Stimulated activated CD8-positive, alpha-beta memory T cell treated with anti-CD3 and anti-CD28 coated beads, Interleukin-15, amount 100 ng/mL, for 48 hours (primary cell): ENCODE data around the gene KIF1B.
"Not testable (repeated sequence)": the region's sequence is repeated elsewhere in the genome, so short reads cannot be mapped to it uniquely, and the experiment has no call there.

Experiments used
- DNase-seq, 2 donors: peaks; one replicate each; pipeline ENCODE4 v3.0.0-alpha.2; 2020; ENCODE audit warnings: low read depth in 2 of 2

Gene KIF1B

DNA sequence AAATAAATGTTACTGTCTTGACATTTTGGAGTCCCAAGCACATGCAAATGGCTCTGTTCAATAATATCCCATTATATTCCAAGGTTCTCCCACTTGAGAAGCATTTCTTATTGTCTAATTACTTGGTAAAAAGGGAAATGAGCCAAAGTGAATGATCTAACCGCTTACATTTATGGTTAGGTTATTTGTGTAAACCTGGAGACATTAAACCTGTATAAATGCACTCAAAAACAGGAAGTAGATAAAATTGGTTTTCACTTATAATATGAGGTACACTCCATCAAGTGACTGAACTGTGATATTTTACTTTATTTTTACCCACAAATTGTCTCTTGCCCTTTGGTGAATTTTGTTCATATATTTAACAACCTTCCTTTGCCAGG is 26.8 kb downstream of the KIF1B start:
- DNase-seq, result no peak

DNA sequence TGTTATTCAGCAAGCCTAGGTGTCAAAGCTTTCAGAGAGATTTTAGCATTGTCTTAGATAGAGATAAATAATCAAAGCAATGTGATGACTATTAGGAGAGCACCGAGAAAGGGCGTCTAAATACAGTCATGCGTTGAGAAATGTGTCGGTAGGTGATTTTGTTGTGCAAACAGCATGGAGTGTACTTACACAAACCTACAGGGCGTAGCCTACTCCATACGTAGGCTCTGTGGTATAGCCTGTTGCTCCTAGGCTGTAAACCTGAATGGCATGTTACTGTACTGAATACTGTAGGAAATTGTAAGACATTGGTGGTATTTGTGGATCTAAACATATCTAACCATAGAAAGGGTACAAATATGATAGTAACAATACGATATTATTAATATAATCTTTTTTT is 31.8 kb downstream of the KIF1B start:
- DNase-seq, result no peak

DNA sequence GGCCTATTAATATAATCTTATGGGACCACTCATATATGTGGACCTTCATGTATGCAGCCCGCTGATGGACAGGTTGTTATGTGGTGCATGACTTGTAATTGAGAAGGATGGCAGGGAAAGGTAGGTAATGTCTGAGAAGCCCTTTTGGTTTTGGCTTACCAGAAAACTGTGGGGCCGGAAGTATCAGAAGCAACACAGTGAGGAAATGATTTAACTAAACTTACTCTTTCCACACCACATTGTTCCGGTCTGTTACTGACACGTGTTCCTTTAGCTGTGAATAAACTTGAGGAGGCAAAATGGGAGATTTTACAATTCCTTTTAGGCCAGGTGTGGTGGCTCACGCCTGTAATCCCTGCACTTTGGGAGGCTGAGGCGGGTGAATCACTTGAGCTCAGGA is 32.4 kb downstream of the KIF1B start:
- DNase-seq, result no peak

DNA sequence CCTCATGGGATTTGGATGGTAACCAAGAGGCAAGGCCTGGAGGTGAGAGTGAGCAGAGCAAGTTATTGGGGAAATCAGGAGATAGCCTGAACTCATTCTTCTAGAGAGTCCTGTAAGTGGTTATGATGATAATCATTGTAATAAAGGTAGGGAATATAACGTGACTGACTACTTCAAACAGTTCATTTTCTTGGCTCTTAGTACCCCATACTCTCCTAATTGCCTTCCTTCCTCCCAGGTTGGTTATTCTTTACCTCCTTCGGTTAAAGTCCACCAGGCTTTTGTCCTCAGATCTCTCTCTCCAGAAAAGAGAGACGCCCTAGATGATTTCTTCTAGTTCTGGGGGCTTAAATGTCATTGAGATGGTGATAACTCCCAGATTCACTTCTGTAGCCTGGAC is 35.3 kb downstream of the KIF1B start:
- DNase-seq, result no peak

DNA sequence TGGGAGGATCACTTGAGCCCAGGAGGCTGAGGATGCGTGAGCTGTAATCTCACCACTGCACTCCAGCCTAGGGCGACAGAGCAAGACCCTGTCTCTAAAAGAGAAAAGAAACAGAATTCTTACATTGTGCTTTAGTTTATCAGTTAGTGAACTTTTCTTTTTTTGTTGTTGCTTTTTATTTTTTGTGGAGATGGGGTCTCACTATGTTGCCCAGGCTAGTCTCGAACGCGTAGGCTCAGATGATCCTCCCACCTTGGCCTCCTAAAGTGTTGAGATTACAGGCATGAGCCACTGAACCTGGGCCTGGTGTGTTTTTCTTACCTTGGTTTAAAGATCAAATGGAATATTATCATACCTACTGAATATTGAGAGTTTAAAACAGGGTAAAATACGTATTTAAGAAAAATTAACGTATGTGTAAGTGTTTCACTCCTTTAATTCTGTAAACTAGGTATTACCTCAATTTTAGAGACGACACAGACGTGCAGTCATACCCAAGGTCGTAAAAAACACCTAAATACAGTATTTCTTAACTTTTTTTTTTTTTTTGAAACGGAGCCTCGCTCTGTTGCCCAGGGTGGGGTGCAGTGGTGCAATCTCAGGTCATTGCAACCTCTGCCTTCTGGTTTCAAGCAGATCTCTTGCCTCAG is 39.6 kb downstream of the KIF1B start:
- no peak for DNase-seq

DNA sequence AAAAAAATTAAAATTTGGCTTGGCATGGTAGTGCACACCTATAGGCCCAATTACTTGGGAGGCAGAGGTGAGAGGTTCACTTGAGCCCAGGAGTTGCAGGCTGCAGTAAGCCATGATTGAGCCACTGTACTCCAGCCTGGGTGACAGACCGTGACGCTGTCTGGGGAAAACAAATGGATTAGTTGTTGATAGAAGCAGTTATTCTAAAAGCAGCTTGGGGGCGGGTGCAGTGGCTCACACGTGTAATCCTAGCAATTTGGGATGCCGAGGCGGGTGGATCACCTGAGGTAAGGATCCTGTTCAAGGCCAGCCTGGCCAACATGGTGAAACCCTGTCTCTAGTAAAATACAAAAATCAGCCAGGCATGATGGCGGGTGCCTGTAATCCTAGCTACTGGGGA is 40.3 kb downstream of the KIF1B start:
- no peak for DNase-seq

DNA sequence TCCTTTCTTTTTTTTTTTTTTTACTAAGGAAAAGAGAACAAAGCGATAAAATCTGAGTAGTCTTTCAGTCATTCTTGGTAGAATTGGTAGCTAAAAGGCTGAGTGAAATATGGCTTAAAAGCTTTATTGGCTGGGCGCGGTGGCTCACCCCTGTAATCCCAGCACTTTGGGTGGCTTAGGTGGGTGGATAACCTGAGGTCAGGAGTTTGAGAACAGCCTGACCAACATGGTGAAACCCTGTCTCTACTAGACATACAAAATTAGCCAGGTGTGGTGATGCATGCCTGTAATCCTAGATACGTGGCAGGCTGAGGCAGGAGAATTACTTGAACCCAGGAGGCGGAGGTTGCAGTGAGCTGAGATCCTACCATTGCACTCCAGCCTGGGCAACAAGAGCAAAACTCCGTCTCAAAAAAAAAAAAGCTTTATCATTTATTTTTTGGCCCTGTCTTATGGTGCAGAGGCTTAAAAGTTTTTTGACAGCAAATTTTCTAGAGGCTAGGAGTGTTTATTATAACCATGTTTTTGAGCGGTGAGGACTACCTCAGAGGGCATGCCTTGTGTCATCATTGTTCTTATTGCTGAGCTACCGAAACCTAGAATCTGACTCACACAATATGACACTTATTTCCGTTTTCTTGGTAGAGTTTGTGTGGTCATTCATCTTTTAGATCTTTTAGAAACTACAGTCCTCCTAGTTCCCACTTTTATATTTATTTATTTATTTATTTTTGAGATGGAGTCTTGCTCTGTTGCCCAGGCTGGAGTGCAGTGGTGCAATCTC is 41.1 kb downstream of the KIF1B start:
- DNase-seq, result not testable (repeated sequence)

DNA sequence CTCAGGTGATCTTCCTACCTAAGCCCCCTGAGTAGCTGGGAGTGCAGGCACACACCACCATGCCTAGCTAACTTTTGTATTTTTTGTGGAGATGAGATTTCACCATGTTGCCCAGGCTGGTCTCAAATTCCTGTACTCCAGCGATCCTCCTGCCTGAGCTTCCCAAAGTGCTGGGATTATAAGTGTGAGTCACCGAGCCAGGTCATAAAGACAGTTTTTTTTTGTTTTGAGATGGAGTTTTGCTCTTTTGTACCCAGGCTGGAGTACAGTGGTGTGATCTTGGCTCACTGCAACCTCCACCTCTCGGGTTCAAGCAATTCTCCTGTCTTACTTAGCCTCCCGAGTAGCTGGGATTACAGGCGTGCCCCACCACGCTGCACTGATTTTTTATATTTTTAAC is 42.1 kb downstream of the KIF1B start:
- DNase-seq, result no peak

DNA sequence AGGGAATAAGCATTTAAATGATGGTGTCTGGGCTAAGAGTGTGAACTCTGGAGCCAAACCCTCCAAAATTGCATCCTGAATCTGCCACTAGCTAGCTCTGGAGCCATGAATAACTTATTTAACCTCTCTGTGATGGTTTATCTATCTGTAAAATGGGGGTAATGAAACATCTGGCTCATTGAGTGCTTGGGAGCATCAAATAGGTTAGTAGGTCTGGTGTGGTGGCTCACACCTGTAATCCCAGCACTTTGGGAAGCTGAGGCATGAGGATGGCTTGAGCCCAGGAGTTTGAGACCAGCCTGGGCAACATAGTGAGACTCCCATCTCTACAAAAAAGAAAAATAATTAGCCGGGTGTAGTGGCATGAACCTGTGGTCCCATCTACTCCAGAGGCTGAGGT is 42.8 kb downstream of the KIF1B start:
- no peak for DNase-seq

DNA sequence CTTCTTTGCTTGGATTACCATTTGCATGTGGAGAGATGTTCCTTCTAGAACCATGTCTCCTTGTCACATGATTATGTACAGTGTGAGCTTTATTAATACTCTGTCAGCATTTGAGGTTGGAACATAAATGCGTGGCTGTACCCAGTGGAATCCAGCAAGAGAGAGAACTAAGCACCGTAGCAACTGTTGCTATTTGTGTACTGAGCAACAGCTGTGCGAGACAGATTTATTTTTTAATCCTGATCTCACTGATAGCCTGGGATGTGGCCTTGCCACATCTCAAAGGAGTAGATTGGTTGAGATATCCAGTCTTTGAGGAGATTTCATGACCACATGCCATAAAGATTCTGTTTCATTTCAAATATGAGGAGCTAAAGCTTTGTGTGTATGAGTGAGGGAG is 43.4 kb downstream of the KIF1B start:
- DNase-seq, result no peak

DNA sequence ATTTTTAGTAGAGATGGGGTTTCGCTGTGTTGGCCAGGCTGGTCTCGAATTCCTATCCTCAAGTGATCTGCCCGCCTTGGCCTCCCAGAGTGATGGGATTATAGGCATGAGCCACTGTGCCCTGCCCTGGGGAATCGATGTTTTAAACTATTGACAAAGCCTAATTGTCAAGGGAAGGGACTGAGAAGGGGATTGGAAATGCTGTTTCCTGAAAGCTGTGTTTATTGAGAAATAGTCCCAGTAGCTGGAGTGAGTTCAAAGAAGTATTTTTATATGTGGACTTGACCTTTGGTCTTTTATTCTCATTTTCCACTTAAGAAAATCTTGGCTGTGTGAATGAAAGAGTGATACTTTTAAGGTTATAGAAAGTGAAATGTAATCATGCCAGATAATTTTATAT is 47.5 kb downstream of the KIF1B start:
- DNase-seq, result no peak

DNA sequence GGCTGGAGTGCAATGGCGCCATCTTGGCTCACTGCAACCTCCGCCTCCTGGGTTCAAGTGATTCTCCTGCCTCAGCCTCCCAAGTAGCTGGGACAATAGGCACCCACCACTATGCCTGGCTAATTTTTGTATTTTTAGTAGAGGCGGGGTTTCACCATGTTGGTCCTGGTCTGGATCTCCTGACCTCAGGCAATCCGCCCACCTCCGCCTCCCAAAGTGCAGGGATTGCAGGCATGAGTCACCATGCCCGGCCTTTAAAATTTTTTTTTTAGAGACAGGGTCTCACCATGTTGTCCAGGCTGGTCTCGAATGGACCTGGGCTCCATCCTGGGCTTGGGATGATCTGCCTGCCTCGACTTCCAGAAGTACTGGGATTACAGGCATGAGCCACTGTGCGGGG is 49.2 kb downstream of the KIF1B start:
- not testable (repeated sequence) for DNase-seq

DNA sequence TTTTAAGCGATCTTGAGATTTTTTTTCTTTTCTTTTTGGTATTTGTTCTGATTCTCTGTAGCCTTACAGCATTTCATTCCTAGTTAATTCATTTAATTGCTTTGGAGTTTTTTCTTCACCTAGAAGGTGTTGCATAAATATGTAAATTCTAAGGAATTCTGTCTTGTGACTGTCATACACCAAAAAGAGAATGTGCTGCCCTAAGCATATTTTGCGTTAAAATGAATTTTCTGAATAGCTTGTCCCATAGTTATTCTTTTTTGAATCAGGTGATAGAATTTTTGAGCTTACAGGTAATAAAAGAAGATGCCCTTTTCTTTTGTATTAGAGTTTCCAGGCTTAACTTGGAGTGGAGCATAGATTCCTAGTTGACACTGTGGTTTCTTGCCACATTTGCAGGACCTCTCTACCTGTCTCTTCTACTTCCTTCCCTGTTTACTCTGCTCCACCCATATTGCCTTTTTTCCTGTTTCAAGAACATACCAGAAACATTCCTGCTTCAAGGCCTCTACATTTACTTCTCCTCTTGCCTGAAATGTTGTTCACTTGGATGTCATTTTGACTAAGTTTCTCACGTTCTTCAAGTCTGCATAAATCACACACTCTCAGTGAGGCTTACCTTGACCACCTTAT is 53.2 kb downstream of the KIF1B start:
- DNase-seq, result no peak

DNA sequence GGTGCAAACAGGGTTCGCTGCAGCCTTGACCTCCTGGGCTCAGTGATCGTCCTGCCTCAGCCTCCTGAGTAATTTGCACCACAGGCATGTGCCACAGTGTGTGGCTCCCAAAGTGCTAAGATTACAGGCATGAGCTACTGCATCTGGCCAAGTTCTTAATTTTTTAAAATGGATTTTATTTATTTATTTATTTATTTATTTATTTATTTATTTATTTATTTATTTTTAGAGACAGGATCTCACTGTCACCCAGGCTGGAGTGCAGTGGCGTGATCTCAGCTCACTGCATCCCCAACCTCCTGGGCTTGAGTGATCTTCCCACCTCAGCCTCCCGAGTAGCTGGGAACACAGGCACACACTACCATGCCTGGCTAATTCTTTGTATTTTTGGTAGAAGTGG is 54.7 kb downstream of the KIF1B start:
- no peak for DNase-seq

DNA sequence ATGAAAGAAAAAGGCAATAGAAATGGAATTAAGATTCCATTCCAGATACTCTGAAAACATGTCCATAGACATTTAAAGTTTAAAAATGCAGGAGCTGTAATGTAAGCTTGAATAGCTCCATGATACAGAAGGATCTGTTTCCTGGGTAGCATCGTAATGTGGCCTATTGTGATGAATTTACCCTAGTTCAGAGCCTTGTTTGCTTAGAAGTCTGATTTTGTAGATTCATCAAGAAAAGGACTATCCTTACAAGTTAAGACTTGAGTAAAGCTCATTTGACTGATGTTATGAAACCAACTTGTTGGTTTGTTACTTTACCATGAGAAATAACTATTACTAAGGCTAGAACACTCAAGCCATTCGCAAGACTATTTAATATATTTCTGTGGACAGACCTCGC is 55.5 kb downstream of the KIF1B start:
- no peak for DNase-seq

DNA sequence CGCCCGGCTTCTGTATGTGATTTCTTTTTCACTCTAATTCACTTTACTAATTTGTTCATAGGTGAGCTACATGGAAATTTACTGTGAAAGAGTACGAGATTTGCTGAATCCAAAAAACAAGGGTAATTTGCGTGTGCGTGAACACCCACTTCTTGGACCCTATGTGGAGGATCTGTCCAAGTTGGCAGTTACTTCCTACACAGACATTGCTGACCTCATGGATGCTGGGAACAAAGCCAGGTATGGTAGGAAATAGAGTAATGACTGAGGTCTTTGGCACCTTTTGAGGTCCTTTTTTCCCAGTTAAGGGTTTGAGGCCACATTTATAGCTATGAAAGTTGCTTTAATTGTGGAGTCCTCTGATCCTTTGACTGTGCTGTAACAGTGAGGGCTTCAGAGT is 56.9 kb downstream of the KIF1B start:
- no peak for DNase-seq

DNA sequence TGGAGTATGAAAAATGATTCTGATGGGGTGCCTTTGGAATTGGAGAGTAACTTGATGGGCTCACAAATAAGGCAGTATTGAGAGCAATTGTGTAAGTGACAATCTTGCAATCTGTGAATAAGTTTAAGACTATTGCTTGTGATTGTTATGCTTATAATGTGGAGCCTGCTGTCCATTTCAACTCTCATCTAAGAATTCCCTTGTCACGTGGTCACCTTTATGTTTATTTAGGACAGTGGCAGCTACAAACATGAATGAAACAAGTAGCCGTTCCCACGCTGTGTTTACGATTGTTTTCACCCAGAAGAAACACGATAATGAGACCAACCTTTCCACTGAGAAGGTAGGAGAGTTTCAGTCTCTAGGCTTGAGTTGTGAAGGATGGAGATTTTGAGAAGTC is 57.6 kb downstream of the KIF1B start:
- no peak for DNase-seq

DNA sequence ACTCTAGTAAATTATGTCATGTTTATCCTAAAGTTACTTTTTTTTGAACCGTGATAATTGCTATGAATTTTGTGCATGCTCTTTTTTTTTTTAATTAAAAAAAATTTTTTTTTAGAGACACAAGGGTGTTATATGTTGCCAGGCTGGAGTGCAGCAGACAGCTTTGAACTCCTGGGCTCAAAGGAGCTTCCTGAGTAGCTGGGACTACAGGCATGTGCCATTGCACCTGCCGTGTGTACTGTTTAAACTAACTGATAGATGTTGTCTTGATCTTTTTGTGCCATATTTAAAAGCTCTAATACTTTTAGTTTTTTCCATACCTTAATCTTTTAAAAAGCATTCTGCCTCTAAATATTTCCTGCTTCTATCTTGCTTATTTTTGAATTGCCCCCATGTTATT is 60.7 kb downstream of the KIF1B start:
- DNase-seq, result no peak

DNA sequence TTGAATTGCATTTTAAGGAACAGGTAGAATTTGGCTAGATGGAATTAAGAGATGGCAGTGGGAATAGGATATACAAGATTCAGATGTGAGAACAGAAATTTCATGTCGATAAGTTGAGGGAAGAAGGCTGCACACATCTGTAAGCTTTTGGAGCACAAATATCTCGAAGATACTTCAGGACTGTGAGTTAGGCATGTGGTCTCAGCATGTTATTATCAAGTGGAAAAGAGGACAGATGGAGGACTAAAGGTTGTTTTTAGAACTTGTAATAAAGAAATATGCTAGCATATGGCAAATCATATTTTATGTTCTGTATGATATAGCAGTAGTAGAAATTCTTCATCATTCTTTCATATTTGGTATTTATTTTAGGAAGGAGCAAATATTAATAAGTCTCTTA is 61.5 kb downstream of the KIF1B start:
- no peak for DNase-seq

DNA sequence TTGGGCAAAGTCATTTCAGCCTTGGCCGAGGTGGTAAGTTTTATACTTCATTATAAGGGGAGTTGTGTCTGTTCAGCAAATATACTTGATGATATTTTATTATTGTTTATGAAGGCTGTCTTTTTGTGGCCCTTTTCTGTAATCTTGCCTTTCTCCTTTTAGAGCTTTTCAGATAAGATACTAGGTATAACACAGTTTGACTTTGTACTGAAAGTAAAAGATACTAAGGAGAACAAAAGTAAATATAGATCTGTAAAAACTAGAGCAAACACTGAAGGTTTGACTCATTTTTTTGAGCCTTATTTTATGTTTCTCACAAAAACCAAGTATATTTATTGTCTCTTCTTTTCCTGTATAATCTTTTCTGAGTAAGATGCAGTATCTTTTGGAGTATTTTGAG is 61.9 kb downstream of the KIF1B start:
- DNase-seq, result no peak

DNA sequence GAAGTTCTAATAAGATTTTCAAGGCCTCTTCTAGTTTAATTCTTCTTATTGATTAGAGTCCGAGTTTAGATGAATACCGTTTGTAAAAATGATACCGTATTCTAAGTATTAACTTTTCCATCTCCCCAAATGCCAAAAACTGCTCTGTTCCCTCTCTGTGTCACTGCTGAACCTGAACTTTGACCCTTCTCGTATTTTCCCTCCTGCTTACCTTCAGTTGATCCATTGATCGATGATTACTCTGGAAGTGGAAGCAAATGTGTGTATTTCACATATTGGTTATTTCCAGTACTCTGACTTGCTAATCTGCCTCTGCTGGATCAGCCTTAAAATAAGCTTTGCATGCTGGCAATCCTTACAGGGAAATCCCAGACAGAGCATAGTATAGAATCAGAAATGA is 68.5 kb downstream of the KIF1B start:
- DNase-seq, result no peak

DNA sequence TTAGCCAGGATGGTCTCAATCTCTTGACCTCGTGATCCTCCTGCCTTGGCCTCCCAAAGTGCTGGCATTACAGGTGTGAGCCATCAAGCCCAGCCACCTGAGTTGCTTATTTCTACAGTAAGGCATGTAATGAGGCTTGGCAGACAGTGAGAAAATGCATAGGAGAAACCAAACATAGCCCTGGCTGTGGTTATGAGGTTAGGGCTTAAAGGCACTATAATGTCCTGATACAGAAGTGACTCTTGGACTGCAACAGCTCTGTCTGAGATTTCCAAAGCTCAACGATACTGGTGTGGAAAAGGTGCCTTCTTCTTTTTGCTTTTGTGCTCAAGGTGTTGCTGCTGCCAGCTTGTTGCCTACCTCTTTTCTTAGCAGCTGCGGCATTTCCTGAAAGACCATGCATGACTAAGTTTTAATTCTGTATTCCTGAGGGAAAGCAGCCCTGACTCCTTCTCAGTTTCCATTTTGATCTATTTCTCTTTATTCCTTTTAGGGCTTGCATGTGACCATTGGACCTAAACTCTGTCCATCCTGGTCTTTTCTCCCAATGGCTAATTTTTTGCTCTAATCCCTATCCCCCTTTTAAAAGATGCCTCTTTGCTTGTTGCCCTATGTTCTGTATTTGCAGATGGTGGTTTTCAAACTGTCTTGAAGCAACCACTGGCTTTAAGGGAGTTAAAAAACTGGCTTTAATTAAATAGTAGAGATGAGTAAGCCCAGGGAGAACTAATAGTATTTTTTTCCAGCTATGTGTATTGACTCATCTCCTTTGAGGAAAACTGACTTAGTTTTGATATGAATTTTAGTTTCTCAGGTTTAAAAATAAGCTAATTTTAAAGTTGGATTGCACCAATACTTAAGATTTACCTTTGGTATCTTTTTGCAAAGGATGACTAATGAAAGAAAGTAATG is 70.3 kb downstream of the KIF1B start:
- DNase-seq, result no peak
